ENCODE results near the gene SLC22A5. TPM values are rescaled to one million over a fixed set of nuclear protein-coding genes. Genes with fewer than 3 reads are reported as not detected.
"Not testable (repeated sequence)": the region's sequence is repeated elsewhere in the genome, so short reads cannot be mapped to it uniquely, and the experiment has no call there.

Gene SLC22A5
- total RNA-seq, 2 donors from 2014 or later = 7.0 to 7.4 TPM

- H3K4me1 Mint-ChIP-seq (ENCODE audit: low read depth) = peaks cover 67% of the 10 kb centered on the region
- not testable (repeated sequence) for ATAC-seq (replicated peaks in 1 of 2); H3K9me3 Mint-ChIP-seq; DNase-seq; H3K27me3 Mint-ChIP-seq (ENCODE audit: low read depth)
- H3K27ac Mint-ChIP-seq = peak overlapping the region; percentile 59
- peak overlapping the region in 1 of 2 donors; percentile 60 for H3K4me3 Mint-ChIP-seq
- H3K36me3 Mint-ChIP-seq (ENCODE audit: insufficient read depth in 2 of 2) = peaks cover 4 to 24% of the 10 kb centered on the region in 2 donors
Observed at GRCh38 chr5:132415516-132415915, 46.0 kb downstream of the SLC22A5 start.

DNA sequence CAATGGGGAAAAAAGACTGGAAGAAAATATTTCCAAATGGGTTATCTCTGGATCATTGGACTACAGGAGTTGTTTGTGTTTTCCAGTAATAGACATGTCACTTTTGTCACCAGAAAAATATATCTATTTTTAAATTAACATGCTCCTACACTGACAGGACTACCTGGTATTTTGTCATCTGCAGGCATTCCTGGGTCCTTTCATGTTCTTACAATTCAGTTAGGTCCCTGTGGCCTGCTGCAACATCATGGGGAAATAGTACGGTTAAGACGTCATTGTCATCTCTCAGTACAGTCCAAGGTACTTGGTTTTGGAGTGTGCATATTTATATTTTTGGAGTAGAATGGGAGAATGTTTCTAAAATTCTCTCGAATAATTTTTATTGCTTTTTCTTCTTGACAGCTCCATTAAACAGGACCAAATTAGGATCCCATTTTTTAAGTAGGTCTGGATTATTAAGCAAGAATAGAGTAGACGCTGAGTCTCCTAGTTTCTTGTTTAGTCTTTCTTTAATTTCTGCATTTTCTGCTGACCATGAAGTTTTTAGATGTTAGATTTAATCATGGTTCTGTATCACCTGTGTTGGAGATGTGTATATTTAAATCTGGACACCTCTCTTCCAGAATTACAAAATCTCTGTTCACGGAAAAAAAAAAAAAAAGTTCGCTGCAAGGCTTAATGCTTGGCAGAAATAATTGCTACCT lies 46.9 kb downstream of the SLC22A5 start:
- ATAC-seq (replicated peaks in 1 of 2) (no peak), DNase-seq (no peak)
- H3K9me3 Mint-ChIP-seq = no peaks in the 10 kb centered on the region
- no peak overlapping the region for H3K4me3 Mint-ChIP-seq
- H3K27me3 Mint-ChIP-seq (ENCODE audit: low read depth) = no peaks in the 10 kb centered on the region
- H3K4me1 Mint-ChIP-seq (ENCODE audit: low read depth) = peaks cover 74% of the 10 kb centered on the region
- peaks cover 3 to 26% of the 10 kb centered on the region in 2 donors for H3K36me3 Mint-ChIP-seq (ENCODE audit: insufficient read depth in 2 of 2)
- peak overlapping the region; percentile 66 for H3K27ac Mint-ChIP-seq

- DNase-seq (no peak), ATAC-seq (replicated peaks in 1 of 2) (no peak)
- Mint-ChIP-seq H3K9me3 (no peaks in the 10 kb centered on the region), H3K27ac (no peak overlapping the region), H3K36me3 (ENCODE audit: insufficient read depth in 2 of 2) (peaks cover 4 to 24% of the 10 kb centered on the region in 2 donors), H3K27me3 (ENCODE audit: low read depth) (no peaks in the 10 kb centered on the region), H3K4me1 (ENCODE audit: low read depth) (peaks cover 73% of the 10 kb centered on the region), H3K4me3 (no peak overlapping the region)
Observed at GRCh38 chr5:132417010-132417439, 47.5 kb downstream of the SLC22A5 start.

- DNase-seq = no peak
- Mint-ChIP-seq H3K36me3 (ENCODE audit: insufficient read depth in 2 of 2) (peaks cover 4 to 24% of the 10 kb centered on the region in 2 donors), H3K27ac (no peak overlapping the region), H3K27me3 (ENCODE audit: low read depth) (no peaks in the 10 kb centered on the region), H3K4me3 (no peak overlapping the region), H3K4me1 (ENCODE audit: low read depth) (peaks cover 73% of the 10 kb centered on the region), H3K9me3 (no peaks in the 10 kb centered on the region)
- no peak for ATAC-seq (replicated peaks in 1 of 2)
Observed at GRCh38 chr5:132417461-132417860, 48.0 kb downstream of the SLC22A5 start.

- no peak overlapping the region for H3K27ac Mint-ChIP-seq
- no peak for ATAC-seq (replicated peaks in 1 of 2)
Observed at GRCh38 chr5:132417889-132418485, 48.5 kb downstream of the SLC22A5 start.

GRCh38 chr5:132418881-132419280 lies 49.4 kb downstream of the SLC22A5 start:
- H3K4me3 Mint-ChIP-seq = peak overlapping the region in 1 of 2 donors; percentile 3
- ATAC-seq (replicated peaks in 1 of 2) (no peak), DNase-seq (no peak)
- peak overlapping the region; percentile 79 for H3K27ac Mint-ChIP-seq
- H3K4me1 Mint-ChIP-seq (ENCODE audit: low read depth) = peaks cover 73% of the 10 kb centered on the region
- H3K36me3 Mint-ChIP-seq (ENCODE audit: insufficient read depth in 2 of 2) = peaks cover 2 to 20% of the 10 kb centered on the region in 2 donors
- no peaks in the 10 kb centered on the region for H3K9me3 Mint-ChIP-seq
- no peaks in the 10 kb centered on the region for H3K27me3 Mint-ChIP-seq (ENCODE audit: low read depth)

More at GRCh38 chr5:132417889-132418485, 48.5 kb downstream of the SLC22A5 start:
- Mint-ChIP-seq H3K27me3 (ENCODE audit: low read depth) (no peaks in the 10 kb centered on the region), H3K9me3 (no peaks in the 10 kb centered on the region), H3K4me3 (no peak overlapping the region), H3K36me3 (ENCODE audit: insufficient read depth in 2 of 2) (peaks cover 4 to 24% of the 10 kb centered on the region in 2 donors), H3K4me1 (ENCODE audit: low read depth) (peaks cover 73% of the 10 kb centered on the region)
- DNase-seq = no peak

GRCh38 chr5:132419502-132420468 lies 50.3 kb downstream of the SLC22A5 start:
- Mint-ChIP-seq H3K36me3 (ENCODE audit: insufficient read depth in 2 of 2) (peaks cover 2 to 14% of the 10 kb centered on the region in 2 donors), H3K27me3 (ENCODE audit: low read depth) (no peaks in the 10 kb centered on the region), H3K9me3 (no peaks in the 10 kb centered on the region), H3K4me1 (ENCODE audit: low read depth) (peaks cover 73% of the 10 kb centered on the region), H3K27ac (peak overlapping the region; percentile 87), H3K4me3 (peak overlapping the region; percentile 64 to 67)
- peak; percentile 63 to 77 for DNase-seq
- peak; percentile 69 to 78 for ATAC-seq (replicated peaks in 1 of 2)

- DNase-seq = peak; percentile 35 to 41
- Mint-ChIP-seq H3K4me1 (ENCODE audit: low read depth) (peaks cover 81% of the 10 kb centered on the region), H3K27me3 (ENCODE audit: low read depth) (no peaks in the 10 kb centered on the region), H3K4me3 (peak overlapping the region; percentile 64 to 67), H3K9me3 (no peaks in the 10 kb centered on the region), H3K36me3 (ENCODE audit: insufficient read depth in 2 of 2) (peaks cover 2 to 14% of the 10 kb centered on the region in 2 donors), H3K27ac (peak overlapping the region; percentile 87)
- peak in 1 of 2 donors; percentile 20 for ATAC-seq (replicated peaks in 1 of 2)
Observed at GRCh38 chr5:132420706-132421272, 51.3 kb downstream of the SLC22A5 start.

- Mint-ChIP-seq H3K4me1 (ENCODE audit: low read depth) (peaks cover 83% of the 10 kb centered on the region), H3K27me3 (ENCODE audit: low read depth) (no peaks in the 10 kb centered on the region)
- no peak for DNase-seq
Observed at GRCh38 chr5:132421462-132421861, 52.0 kb downstream of the SLC22A5 start.

GRCh38 chr5:132422720-132423437 lies 53.4 kb downstream of the SLC22A5 start:
- Mint-ChIP-seq H3K9me3 (no peaks in the 10 kb centered on the region), H3K4me1 (ENCODE audit: low read depth) (peaks cover 97% of the 10 kb centered on the region), H3K36me3 (ENCODE audit: insufficient read depth in 2 of 2) (peaks cover 2 to 14% of the 10 kb centered on the region in 2 donors), H3K27ac (no peak overlapping the region), H3K27me3 (ENCODE audit: low read depth) (no peaks in the 10 kb centered on the region), H3K4me3 (peak overlapping the region; percentile 26 to 57)
- DNase-seq (no peak), ATAC-seq (replicated peaks in 1 of 2) (no peak)

More at GRCh38 chr5:132421462-132421861, 52.0 kb downstream of the SLC22A5 start:
- no peaks in the 10 kb centered on the region for H3K9me3 Mint-ChIP-seq
- peaks cover 2 to 14% of the 10 kb centered on the region in 2 donors for H3K36me3 Mint-ChIP-seq (ENCODE audit: insufficient read depth in 2 of 2)
- H3K4me3 Mint-ChIP-seq = peak overlapping the region; percentile 64 to 67
- no peak for ATAC-seq (replicated peaks in 1 of 2)
- peak overlapping the region; percentile 87 for H3K27ac Mint-ChIP-seq

DNA sequence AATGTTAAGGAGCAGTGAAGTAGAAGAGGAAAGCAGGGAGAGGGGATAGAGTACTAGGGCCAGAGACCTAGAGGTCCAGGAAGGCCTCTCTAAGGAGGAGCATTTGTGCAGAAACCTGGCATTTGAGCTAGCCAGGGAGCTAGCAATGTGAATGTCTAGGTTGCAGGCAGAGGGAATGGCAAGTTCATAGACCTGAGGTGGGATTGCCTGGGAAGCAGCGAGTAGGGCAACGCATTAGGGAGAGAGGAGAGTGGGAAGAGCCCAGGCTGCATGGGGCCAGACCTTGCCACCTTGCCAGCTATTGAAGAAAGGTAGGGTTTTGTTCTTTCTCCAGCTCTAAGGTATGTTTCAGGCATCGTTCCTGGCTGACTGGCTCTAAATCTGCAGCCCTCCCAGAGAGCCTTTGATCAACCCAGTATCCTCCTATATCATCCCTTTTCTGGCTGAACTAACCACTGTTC lies 54.0 kb downstream of the SLC22A5 start:
- DNase-seq (no peak), ATAC-seq (replicated peaks in 1 of 2) (no peak)
- Mint-ChIP-seq H3K4me1 (ENCODE audit: low read depth) (peaks cover 99% of the 10 kb centered on the region), H3K4me3 (no peak overlapping the region), H3K36me3 (ENCODE audit: insufficient read depth in 2 of 2) (peaks cover 2 to 11% of the 10 kb centered on the region in 2 donors), H3K9me3 (no peaks in the 10 kb centered on the region), H3K27me3 (ENCODE audit: low read depth) (no peaks in the 10 kb centered on the region), H3K27ac (no peak overlapping the region)

All from activated T-cell treated with anti-CD3 and anti-CD28 coated beads, Interleukin-2, amount 50 U/mL, for 72 hours (primary cell).